ENCODE results near the gene TPPP.
"Not testable (repeated sequence)": the region's sequence is repeated elsewhere in the genome, so short reads cannot be mapped to it uniquely, and the experiment has no call there.

GRCh38 chr5:690293-690692 lies 2.9 kb downstream of the TPPP start:
- not testable (repeated sequence) for TF ChIP-seq CTCF (IDR thresholded peaks at IDR 0.05; ENCODE audit: insufficient read depth, low read depth, low read length); EZH2 (IDR thresholded peaks at IDR 0.05; ENCODE audit: insufficient read depth, low read length)

Data from astrocyte (in vitro differentiated cells and primary cell).